Endometrial microvascular endothelial cells (primary cell): ENCODE data around the gene FOXL1. TPM values are rescaled to one million over a fixed set of nuclear protein-coding genes. Genes with fewer than 3 reads are reported as not detected.

Experiments used
- in situ Hi-C: cut with HindIII; loops from 2 replicates; pipeline ENCODE4 v1.10.0; 2017; ENCODE audit warnings: low sequenced_read_pairs, low pct_unique_long_range_greater_than_20kb; ENCODE audit errors: inconsistent ontology term
- total RNA-seq: library from RNA; depleted of rRNA; stranded (reverse); fragments of >200 nt; gene quantifications from one replicate; pipeline ENCODE4 v1.2.3, GENCODE V29; 2015; ENCODE audit errors: inconsistent ontology term

FOXL1 gene
- total RNA-seq, 1 donor from 2014 or later: 11.5 TPM

DNA sequence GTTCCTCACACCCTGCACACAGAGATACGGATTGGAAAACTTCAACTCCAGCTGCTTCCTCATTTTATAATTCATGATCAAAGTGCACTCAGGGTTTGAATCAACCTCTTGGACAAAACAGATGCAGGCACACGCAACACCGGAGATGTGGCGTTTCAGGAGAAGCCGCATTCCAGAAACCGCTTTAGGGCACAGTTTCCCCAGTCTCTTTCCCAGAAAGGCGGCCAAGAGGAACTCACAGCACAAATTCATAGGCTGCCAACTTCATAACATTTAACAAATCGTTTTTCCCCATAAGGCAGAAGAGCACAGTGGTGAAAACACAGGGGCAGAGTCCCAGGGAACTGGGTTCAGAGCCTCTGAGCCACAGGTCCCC lies 31.7 kb upstream of the FOXL1 start:
- in situ Hi-C loops: no loop called here

DNA sequence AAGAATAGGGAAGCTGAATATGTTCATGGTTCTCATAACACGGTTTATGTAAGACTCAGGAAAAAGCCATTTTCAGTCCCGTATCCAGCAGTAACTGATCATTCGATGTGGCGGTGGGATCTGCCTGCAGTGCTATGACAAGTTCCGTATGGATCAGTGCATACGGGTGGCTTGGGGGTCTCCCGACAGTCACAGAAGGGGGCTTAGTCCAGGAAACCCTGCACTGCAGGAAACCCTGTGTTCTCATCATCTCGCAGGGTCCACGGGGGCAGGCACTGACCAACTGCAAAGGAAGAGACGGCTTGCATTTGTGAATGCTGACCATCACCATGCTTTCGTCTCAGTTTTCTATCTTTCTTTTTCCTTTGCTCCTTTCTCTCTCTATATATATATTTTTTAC lies 31.1 kb upstream of the FOXL1 start:
- in situ Hi-C loops: no loop called here

DNA sequence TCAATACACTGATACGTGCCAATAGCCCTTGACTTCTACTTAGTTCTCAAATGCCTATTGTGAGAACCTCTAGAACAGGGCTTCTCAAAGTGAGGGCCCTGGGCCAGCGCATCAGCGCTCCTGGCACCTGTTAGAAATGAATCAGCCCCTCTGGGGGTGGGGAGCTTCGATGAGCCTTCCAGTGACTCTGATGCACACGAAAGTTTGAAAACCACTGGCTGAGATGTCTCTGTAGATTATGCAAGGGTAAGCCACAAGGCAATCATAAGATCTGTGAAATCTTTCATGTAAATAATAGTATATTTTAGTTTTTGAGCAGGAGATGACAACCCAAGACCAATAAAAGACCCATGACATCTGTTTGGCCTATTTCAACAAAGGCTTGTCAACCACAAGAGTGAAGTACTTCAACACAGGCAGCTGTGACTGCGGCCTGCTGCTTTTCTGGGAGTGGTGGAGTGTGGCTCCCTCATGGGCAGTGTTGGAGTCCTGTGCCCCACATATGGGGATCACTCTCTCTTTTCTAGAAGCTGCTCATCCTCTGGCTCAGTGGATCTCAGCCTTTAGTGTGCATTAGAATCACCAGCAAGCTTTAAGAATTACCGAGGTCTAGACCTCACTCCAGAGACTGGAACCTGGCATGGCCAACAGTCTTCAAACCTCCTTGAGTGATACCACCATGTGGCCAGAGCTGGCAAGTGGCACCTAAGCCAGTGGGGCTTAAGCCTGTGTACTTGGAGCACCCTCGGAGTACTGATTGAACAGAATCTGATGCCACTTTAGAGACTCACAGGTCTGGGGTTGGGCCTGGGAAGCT lies 29.1 kb upstream of the FOXL1 start:
- in situ Hi-C loops: no loop called here

DNA sequence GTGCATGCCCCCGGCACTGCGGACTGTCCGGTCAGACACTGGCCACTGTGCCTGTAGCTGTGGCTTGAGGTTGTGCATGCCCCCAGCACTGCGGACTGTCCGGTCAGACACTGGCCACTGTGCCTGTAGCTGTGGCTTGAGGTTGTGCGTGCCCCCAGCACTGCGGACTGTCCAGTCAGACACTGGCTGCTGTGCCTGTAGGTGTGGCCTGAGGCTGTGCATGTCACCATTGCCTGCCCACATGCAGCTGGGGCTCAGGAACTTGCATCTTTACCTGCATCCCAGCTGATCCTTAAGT lies 28.5 kb upstream of the FOXL1 start:
- in situ Hi-C loops: no loop called here

DNA sequence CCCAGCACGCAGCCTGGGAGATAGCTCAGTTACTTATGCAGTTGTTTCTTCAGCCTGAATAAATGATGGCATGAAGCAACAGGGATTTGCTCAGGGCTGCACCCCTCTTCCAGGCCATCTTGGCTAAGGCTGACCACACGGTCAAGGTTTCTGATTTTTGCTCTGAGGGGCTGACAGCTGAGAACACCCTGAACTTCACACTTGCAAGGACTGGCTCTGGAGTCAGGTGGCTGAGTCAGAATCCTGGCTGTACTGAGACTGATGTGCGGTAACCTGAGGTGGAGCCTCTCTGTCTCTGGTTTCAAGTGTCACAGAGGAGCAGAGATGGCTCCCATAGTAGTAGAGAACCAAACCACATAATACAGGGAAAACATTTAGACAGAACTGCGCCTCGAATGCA lies 28.1 kb upstream of the FOXL1 start:
- in situ Hi-C loops: no loop called here

DNA sequence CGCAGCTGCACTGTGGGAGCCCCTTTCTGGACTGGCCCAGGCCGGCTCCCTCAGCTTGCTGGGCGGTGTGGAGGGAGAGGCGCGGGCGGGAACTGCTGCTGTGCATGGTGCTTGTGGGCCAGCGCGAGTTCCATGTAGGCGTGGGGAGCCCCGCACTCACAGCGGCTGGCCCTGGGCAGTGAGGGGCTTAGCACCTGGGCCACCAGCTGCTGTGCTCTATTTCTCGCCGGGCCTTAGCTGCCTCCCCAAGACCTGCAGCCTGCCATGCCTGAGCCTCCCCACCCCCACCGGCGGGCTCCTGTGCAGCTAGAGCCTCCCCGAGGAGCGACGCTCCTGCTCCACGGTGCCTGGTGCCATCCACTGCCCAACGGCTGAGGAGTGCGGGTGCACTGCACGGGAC lies 25.0 kb upstream of the FOXL1 start:
- in situ Hi-C loops: no loop called here

DNA sequence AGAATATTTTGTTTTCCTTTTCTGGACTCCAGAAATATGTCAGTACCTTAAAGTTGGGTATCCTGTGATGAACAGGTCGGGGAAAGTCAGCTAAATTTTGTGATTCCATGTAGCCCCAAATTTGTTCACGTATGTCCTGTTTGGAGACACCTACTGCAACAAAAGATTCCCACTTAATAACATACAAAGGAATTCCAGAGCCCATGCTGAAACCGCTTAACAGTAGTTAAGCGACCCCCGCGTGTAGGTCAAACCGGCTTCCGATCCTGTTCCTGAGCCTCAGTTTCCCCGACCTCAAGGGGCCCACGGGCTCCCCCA lies 23.8 kb upstream of the FOXL1 start:
- in situ Hi-C loops: no loop called here

DNA sequence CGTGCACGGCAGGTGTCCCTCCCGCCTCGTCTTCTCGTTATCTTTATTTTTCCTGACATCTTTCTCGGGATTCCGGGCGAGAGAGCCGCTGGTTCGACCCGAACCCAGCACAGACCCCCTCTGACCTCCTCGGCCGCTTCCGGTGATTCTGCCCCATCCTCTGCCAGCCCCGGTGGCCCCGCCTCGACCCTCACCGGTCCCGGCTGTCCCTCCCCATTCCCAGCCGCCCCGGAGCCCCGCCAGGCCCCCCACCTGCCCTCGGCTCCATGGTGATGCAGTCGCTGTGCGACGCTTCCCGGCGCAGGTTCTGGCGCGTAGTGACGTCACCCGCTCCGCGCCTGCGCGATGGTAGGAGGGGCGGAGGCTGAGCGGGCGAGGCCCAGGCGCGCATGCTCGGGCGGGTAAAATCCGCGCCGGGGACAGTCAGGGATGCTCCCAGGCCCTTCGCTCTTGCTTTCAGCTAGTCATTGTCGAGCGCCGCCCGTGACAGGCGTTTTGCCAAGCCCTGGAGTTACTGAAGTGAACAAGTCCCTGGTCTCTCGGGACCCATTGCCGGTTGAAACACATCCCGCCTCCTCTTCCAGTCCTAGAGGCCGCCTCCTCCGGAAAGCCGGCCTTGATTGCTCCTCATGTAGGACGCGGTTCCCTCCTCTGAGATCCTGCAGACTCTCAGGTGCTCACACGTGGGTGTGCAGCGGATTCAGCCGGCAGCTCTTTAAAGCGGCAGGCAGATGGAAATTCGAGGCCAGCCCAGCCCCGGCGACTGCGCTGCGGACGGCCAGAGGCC lies 23.2 kb upstream of the FOXL1 start, which contains the start of gene MTHFSD:
TSS of gene MTHFSD (minus strand) at position 319 of the 787 bp plus-strand sequence. CDS start at position 268, 51 bp downstream.
- in situ Hi-C loops: no loop called here

DNA sequence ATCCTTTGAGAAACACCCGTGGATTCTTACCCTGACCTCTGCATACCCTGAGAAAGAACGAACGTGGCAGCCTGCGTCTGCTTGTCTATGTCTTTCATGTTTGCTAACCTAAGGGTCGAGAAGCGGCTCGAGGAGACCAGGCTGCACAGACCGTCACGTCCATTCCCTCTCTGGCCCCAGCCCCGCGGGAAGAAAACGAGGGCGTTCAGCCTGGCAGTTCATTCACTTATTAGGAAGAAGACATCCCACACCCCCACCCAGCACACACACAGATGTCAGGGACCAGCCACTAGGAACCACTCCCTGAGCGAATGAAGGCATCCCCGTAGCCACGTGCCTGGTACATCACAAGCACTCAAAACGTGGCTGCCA lies 22.7 kb upstream of the FOXL1 start:
- in situ Hi-C loops: no loop called here

DNA sequence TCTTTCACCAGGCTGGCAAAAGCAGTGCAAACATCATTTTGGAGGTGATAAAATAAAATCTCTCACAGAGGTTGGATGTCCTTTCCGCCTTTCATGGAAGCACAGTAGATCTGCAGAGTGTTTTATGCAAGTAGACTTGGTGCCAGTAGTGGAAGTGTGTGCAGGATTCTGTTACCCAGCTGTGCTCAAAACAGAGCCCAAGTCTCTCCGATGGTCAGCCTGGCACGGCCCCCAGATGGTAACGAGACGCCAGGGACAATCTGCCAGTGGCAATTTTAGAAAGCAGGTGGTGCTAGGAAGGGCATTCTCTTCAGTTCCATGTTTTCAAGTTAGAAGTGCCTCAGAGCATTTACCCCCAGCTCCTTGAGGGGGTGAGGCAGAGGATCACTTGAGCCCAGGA lies 21.8 kb upstream of the FOXL1 start:
- in situ Hi-C loops: no loop called here

DNA sequence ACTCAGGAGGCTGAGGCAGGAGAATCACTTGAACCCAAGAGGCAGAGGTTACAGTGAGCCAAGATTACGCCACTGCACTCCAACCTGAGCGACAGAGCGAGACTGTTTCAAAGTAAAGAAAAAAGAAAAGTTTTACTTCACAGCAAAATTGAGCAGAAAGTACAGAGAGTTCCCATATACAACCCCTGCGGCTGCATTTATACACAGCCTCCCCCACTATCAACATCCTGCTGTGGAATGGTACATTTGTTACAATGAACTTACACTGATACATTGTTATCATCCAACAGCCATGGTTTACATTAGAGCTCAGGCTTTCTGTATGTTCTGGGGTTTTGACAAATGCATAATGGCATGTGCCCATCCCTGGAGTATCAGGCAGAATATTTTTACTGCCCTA lies 20.8 kb upstream of the FOXL1 start:
- in situ Hi-C loops: no loop called here

DNA sequence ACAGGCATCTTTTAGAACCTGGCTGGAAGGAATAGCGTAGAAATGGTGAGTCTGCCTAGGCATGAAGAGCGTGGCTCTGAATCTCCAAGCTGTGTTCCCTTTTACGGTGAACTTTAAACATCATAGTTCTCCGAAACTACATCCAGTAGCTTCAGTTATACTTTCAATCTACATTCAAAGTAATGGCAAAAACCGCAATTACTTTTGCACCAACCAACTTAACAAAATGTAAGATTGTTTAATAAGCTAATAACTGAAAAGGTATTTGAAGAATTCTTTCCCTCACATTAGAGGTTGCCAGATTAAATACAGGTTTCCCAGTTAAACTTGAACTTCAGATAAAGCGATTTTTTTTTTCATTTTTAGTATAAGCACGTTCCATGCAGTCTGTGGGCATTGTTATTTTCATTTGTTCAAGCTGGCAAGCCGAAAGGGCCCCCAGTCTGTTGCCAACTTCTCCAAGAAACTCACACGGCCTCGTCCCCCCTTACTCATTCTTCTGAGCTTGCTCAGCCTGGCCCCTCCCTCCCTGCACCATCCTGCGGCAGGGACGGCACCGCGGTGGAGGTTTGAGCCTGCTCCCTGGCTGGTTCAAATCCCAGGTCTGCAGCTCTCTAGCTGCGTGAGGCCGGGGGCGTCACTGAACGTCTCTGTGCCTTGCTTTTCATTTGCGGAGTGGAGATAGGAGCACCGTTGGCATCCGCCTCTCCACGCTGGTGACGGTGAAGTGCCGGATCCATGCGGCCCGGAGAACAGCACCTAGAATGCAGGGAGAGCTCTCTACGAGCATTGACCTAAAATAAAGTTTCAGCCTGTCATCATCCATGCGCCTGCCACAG lies 19.8 kb upstream of the FOXL1 start:
- in situ Hi-C loops: no loop called here

DNA sequence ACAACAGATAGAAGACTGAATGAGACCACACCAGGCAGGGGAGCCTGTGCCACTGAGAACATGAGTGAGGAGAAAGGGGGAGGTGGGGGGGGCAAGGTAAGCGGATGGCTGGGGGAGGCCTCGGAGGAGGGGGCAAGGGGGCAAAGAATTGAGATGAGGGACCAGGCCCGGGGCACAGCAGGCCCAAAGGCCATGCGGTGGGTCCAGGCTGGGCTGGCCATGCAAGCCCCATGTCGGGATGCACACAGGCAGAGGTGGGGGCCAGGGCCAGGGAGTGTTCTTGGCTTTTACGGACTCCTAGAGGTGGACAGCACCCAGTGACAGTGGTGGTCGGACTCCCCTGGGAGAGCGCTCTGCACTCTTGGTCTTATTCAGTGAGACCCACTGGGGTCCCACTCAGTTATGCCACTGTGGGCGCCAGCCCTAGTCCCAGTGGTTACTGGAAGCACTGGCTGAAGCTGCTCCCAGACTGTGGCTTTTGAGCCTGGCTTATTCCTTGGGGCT lies 18.5 kb upstream of the FOXL1 start:
- in situ Hi-C loops: no loop called here

DNA sequence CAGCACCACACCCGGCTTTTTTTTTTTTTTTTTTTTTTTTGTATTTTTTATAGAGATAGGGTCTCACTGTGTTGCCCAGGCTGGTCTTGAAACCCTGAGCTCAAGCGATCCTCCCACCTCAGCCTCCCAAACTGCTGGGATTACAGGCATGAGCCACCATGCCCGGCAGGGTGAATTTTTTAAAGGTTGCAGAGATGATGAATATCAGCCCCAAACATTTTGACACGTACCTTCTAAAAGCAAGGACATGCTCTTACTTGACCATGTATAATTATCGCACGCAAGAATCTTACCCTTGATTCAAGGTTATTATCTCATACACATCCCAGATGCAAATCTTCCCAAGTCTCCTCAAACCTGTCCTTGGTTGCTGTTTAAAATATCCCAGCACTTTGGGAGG lies 16.0 kb upstream of the FOXL1 start:
- in situ Hi-C loops: no loop called here

DNA sequence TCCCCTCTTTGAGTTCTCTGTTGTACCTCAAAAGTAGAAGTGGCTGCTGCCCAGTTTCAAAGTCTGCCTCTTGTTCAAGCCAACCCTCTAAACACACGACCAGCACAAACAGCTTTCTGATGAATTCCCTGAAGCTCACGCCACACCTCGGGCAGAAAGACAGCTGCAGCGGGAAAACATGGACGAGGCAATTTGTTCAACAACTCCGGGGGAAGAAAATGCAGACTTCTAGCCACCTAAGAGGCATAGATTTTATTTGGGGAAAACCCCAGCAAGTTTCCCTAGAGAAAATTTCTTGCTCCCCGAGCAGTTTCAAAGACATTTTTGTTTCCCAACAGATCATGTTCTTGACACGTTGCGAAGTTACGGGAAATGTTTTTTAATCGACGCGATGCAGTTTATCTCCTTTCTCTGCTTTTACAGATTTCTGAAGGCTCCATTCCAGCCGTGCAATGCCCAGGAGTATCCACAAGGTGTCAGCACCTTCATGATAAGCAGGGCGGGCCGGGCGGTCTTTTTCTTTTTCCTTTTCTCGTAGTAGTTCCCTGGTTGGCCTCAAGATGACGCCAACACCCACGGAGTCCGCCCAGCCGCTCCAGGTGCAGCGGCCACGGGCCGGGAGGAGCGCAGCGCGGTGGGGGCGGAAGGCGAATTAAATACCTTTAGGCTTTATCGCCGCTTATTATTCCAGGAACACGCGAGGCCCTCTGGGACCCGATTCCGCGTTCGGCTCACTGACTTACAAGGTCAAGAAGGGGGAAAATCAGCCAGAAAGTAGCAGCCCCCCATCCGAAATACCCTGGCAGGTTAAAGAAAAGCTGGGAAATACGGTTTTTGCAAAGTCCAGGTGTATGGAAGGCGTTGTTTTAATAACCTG lies 14.6 kb upstream of the FOXL1 start:
- in situ Hi-C loops: no loop called here

DNA sequence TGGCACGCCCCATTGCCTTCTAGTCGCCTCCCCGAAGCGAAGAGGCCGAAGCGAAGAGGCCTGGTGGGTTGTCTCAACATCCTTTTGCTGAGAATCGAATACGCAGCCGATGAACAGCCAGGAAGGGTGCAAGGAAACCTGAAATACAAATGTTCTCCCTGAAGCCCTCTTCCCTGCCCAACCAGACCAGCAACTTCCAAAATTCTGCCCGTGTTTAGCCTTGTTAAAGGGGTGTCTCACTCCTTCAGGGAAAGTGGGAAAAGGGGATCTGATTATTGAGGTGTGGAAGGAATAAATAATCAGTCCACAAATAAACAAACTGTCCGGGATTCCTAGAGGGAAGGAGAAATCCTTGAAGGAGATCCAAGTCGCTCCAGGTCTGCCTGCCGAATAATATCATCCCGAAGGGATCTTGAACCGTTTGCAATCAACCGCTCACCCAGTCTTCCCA lies 13.1 kb upstream of the FOXL1 start:
- in situ Hi-C loops: no loop called here

DNA sequence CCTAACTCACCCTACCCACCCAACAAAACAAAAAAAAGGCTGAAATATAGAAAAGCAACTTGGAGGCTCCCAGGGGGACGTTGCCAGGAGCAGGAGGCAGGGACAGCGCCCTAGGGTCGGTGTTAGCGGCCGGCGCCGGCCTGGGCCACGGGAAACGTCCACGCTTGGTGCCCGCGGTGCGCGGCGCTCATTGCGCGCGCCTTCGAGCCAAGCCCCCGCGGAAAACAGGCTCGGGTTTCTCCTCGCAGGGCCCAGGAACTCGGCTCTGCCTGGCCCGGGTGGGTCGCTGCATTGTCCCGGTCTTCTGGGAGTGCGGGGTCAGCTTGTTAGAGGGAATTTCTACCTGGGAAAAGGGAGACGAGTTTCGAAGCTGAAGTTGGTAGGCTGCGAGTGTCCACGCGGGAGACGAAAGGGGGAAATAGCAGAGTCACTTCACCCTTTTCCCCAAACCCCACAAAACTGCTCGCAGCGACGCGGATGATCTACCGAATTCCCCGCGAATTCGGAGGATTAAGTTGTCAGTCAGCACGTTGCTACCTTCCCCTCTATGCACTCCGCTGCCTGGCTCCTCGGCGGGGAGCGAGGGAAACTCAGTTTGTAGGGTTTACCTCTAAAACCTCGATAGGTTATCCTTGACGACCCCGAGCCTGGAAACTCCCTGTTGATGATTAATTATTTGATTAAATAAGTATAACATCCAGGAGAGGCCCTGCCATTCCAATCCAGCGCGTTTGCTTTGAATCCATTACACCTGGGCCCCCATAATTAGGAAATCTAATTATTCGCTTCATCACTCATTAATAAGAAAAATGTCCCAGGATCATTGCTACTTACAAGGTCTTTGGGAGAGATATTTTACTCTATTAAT lies 12.5 kb upstream of the FOXL1 start:
- in situ Hi-C loops: no loop called here

DNA sequence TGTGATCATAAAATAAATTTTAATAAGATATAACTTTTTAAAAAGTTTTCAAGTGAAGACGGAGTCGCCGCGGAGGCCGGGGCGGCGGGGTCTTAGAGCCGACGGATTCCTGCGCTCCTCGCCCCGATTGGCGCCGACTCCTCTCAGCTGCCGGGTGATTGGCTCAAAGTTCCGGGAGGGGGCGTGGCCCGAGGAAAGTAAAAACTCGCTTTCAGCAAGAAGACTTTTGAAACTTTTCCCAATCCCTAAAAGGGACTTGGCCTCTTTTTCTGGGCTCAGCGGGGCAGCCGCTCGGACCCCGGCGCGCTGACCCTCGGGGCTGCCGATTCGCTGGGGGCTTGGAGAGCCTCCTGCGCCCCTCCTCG lies 11.8 kb upstream of the FOXL1 start, which contains the start of gene FOXC2:
TSS of gene FOXC2 (plus strand) at position 229 of the 365 bp plus-strand sequence. CDS start 507 bp downstream, outside the sequence.
- in situ Hi-C loops: no loop called here
